Cerebellar nuclear complex (tissue), 1 donor: Measurements from ENCODE around the gene APBB2.
"Not testable (repeated sequence)": the region's sequence is repeated elsewhere in the genome, so short reads cannot be mapped to it uniquely, and the experiment has no call there.

Source experiments
- DNase-seq, 2 experiments: peaks; one replicate each; lab custom pipeline; 2025; lab: John Stamatoyannopoulos, UW

The APBB2 gene

DNA sequence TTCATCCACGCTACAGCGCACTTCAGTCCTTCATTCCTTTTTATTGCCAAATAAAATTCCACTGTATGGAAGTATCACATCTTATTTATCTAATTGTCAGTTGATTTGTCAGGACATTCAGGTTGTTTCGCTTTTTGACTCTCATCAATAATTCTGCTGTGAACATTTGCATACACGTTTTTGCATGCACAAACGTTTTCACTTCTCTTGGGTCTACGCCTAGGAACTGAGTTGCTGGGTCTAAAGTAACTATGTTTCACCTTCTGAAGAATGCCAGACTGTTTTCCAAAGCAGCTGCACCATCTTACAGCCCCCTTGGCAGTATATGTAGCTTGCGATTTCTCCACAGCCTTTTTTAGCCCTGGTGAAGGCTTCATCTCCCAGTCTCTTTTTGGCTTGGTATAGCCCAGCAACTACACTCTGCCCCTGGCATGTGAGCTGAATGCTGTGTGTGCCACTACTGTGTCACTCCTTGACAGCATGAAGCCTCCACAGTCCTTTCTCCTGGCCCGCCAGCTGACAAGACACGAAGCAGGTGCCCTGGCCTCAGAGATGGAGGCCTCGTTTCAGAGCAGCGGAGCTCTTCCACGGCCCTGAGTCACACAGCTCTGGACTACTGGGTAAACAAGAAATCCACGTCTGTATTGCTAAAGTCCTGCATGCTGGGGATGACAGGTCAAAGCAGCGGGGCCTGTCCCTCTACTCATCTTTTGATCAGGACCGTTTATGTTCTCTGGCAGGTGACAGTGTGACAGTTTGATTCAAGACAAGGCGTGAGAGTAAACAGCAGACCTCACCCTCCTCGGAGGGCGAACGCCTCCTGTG is 389.1 kb downstream of the APBB2 start:
- DNase-seq: no peak

DNA sequence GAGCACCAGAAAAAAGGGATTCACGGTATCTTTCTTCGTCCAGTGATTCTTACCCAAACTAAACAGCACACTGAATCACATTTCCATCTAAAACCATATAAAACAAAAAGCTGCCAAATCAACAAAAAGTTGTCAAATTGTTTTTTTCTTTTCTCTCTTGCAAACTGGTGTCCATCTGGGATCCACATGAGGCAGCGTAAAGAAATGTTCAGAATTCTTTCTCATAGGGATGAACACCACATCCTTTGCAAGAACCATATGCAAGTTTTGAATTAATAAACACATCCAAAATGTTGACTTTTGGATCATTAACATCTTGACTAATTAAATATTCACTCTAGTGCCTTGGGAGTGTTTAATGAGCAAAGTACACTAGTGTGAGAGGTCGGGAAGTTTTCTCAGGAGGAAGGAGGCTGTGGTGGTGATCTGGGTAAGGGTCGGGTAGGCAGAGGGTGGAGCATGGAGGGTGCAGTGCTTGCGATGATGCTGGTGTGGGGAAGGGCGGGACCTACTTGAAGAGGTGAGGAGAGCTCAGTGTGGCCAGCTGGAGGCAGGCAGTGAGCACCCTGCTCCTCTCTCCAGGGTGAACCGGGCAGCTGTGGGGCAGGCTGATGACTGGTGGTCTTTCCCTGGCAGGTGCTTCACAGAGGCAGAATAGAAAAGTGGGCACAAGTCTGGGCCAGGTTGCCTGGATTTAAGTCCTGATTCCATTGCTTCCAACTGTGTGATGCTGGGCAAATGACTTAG is 391.7 kb downstream of the APBB2 start:
- no peak for DNase-seq

DNA sequence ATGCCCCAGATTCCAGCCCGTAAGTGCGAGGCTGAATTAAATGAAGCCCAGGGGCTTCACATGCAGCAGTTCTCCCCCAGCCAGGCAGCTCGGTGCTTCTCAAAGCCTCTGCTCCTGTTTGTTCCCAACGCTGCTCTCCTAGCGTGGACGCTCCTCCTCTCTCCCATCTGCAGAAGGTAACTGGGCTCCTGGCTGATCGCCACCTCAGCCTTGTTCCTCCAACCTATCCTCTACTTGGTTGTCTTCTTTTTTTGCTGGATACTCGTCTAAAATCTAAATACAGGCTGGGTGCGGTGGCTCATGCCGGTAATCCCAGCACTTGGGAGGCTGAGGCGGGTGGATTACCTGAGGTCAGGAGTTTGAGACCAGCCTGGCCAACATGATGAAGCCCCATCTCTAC is 394.2 kb downstream of the APBB2 start:
- DNase-seq: no peak

DNA sequence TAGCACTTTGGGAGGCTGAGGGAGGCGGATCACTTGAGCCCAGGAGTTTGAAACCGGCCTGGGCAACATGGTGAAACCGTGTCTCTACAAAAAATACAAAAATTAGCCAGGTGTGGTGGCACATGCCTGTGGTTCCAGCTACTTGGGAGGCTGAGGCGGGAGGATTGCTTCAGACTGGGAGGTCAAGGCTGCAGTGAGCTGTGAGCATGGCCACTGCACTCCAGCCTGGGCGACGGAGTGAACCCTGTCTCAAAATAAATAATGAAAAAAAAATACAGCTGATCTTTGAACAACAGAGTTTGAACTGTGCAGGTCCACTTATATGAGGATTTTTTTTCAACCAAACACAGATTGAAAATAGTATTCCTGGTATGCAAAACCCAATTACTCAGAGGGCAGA is 397.2 kb downstream of the APBB2 start:
- DNase-seq: not testable (repeated sequence)

DNA sequence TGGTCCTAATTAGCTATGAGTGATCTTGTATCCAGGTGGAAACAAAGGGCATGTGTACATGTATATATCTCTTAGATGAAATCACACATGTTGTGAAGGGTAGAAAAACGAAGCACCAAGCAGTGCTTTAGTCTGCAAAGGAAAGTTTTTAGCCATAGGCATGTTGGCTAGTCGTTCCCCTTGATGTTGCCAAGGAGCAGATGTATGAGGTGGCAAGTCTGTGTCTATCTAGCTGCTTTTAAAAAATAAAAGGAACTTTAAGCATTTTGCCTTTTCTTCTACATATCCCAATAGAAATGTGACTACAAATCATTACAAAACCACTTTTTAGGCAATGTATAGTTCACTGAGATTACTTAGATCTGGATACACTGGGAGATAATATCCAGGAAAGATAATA is 401.5 kb downstream of the APBB2 start:
- DNase-seq: no peak

DNA sequence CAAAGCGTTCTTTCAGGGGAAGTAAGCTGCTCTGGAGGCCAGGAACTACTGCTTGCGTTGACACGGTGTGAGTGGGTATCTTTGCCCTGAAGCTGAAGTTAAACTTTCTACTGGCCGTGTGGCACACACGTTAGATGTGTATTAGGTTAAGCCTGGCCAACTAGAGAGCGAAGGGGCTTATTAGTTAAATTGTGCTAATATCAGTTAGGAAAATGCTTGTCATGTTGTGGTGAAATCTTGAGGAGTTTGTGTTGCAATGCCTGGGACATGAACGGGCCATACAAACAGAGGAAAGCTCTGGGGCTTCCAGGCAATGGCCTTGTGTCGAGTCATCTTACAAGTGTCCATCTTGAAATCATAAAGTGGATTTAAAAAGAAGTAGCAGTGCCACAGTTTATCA is 402.0 kb downstream of the APBB2 start:
- DNase-seq: no peak

DNA sequence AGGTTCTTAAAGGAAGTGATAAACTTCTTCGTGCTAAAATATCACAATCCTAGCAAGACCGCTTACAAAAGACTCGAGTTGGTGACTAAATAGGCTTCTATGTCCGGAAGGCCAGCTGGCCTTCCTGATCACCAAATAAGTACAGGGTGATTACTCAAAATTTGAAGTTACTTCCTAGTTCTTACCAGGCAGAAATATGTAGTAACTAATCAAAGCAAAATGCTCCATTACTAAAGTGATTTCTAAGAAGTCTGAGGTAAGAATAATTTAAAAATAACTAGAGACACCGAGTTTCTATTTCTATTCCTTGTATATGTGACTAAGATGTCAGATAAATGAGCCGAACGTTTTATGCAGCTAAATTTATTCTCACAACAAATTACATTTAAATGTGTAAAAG is 402.4 kb downstream of the APBB2 start:
- no peak for DNase-seq

DNA sequence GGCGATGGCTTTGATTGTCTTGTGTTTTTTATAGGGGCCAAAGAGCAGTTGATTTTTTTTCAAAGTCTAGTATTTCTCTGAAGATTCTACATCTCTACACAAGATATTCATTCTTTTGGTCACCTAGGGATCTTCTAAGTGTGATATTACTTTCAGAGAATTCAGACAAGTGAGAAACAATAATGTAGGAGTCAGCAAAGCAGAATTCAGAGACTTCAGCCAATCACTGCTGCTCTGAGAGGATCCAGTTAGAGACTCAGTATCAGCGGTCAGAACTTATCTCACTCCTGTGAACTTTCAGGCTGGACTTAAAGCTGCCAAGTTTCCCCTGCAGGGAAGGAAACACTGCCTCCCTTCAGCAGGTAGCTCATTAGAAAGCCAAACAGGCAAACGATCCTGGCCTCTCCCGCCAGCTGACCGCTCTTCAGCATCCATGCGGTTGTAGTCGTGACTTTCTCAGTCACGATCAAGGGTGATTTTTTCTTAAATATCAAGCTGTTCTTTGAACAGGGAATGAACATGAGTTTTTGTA is 405.4 kb downstream of the APBB2 start:
- DNase-seq: no peak

DNA sequence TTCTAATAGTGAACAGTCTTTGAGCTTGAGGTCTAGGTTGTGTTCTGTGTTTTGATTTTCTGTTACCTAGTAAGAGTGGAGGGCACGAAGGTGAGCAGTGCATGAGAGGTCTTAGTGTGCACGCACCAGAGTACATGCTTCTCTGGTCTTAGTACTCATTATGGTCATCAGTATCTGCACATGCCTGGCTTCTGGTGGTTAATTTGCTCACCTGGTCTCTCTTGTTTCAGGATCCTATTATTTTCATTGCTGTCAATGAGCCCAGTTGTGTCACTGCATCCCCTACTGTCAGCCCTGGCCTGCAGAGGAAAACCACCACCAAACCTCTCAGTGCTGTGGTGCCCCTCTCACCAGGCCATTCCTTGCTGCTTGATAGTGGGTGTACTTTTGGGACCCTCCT is 409.7 kb downstream of the APBB2 start:
- DNase-seq: no peak

DNA sequence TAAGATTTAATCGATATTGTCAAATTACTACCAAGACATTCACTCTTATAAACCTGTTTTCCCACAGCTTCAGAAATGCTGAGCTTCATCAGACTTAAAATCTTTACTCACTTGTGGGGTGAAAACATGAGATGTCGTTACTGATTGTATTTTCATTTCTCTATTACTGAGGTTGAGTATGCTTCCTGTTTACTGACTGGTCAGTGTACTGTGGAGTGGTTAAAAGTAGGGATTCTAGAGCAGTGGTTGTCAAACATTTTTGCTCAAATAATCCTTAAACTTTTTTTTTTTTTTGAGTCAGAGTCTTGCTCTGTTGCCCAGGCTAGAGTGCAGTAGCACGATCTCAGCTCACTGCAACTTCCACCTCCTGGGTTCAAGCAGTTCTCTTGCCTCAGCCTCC is 414.3 kb downstream of the APBB2 start:
- DNase-seq: no peak

DNA sequence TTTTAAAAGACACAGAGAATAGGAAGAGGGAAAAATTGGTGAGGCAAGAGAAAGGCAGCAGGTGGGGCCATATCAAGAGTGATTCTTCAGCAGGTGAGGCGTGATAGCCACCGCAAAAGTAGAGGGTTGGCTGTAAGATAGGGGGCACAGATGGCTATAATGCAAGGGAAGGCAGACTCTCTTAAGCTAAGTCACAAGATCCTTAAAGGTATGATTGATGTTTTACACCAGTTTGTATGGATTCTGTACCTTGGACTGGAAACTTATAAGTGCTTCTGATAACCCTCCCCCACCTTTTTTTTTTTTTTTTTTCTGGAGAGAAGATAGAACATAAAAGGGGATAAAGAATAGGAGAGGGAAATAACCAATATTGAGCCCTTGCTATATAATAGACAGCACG is 424.6 kb downstream of the APBB2 start:
- no peak for DNase-seq

DNA sequence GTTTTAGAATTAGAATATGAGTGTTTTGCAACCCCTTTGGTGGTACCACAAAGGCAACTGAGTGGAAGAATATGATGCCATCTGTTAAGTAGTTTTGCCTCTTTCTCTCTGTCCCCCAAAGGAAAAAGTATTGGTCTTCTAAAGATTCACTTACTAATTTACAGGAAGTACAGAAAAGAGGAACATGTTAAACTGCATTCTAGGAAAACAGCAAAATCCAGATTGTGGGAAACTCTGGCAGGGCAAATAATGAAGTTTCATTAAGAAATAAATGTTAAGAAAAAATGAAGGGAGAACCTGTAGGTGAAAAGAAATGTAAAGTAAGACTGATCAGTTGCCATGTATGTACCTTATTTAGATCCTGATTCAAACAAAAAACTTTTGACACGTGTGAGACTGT is 425.3 kb downstream of the APBB2 start:
- no peak for DNase-seq

DNA sequence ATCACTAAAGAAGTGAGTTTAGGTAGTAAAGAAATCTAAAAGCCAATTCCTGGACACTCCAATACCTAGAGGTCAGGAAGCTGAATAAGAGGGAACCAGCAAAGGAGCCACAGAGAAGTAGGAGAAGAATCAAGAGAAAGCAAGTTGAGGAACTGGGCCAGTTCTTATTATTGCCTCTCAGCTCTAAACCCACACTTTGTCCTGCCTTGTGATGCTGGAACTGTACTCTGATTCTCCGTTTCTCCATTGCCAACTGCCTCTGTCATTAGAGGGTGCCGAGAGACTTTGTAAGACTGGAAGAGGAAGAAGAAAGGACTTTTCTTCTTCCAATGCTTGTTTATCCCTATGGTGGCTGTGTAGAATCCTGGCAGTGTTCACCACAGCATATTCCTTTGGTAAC is 426.0 kb downstream of the APBB2 start:
- no peak for DNase-seq

DNA sequence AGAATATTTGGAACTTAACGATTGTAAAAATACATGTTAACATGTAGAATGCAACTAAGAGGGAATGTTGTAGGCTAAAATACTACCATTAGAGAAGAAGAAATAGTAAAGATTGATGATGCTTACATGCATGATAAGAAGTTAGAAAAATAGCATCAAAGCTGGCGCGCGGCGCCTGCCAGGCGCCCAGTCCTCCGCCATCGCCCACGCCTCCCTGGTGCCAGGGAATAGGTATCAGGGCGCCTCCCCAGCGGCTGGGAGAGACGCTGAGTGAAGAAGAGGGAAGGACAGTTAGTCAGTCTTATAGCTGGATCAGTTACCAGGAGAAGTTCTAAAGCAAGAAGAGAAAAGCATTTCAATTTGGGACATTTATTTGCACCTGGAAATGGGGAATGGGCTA is 428.6 kb downstream of the APBB2 start:
- no peak for DNase-seq

DNA sequence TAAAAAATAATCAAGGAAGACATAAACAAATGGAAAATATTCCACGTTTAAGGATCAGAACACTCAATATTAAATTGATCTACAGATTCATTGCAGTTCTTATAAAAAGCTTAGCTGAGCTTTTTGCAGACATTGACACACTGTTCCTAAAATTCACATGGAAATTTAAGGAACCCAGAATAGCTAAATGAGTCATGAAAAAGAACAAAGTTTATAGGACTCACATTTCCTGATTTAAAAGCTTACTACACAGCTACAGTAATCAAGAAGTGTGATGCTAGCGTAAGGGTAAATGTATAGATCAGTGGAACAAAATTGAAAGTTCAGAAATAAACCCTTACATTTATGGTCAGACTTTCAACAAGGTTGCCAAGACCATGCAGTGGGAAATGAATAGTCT is 431.5 kb downstream of the APBB2 start:
- DNase-seq: no peak

DNA sequence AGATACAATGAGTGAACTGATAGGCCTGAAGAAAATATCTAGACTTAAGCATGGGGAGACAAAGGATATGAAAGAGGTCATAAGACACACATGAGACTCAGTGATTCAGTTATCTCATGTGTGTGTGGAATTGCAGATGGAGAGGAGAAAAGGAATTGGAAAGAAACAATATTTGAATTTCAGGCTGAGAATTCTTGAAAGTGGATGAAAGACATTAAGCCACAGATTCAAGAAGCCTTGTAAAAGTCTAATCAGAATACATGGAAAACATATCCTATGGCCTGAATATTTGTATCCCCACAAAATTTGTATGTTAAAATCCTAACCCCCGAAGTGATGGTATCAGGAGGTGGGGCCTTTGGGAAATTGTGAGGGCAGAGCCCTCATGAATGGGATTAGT is 436.3 kb downstream of the APBB2 start:
- DNase-seq: no peak

DNA sequence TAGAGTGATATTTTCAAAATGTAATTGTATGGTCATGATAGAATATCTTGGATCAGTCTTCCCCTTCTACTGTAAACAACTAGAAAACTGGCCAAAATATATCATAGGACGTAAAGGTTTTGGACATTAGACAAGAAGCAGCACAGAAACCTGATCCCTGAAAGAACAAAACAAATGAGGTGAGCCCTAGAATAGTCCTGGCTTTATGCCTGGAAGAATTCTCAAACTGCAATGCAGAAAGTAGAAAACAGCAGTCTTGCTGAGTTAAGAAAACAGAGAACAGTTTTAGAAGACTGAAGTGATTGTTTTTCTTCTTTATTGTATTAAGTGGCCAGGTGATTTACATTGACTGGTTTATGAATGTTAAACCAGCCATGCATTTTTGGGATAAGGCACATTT is 445.1 kb downstream of the APBB2 start:
- no peak for DNase-seq

DNA sequence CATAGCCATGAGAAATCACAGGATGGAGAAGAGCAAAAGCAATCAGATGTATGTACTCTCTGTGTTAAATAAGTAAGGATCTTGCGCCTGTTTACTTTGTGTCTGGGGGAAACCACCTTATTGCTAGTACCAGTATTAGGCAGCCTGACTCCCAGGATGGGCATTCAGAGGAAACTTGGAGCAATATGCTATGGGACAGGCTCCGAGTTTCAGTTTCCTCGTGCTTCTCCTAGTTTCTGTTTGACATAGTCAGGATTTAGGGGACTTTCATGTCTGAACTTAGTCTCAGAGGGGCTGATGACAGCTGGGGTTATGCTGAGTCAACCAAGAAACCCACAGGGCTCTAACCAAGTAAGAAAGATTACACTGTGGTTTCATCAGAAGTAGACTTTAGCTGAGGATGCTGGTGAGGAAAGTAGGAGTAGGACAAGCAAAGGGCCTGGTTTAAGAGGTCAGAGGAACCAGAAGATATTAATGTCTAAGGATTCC is 451.1 kb downstream of the APBB2 start:
- DNase-seq: no peak
